ENCODE results near the gene SSBP3.

The SSBP3 gene

DNA sequence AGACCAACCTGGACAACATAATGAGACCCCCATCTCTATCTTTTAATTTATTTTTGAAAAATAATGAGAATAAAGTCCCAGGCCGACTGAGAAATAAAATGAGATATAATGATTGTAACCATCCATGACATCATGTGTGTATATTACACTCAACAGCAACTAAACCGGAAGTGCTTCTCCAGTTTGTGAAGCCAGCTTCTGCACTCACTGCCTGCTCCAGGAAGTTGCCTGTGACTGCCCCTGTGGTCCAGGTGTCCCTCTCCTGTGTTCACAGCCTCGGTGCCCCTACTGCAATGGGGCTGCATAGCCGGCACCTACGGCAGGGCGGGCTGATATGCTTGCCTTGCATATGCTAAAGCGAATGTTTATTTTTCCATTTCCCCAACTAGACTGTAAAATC is 68.3 kb downstream of the SSBP3 start:
- no peak for TF ChIP-seq POLR2AphosphoS5 (IDR thresholded peaks at IDR 0.05; ENCODE audit: borderline replicate concordance, low read depth, low read length)
- TF ChIP-seq EZH2 (IDR thresholded peaks at IDR 0.05) = no peak
- TF ChIP-seq FOXP2 (optimal IDR thresholded peaks at IDR 0.05; ENCODE audit: control extremely low read depth, extremely low read length, insufficient read depth) = no peak
- DNase-seq (ENCODE audit: low read depth, low spot score) = no peak
- Histone ChIP-seq H3K9me3 (ENCODE audit: low read depth, low read length) (no peaks in the 10 kb centered on the region), H3K9ac (ENCODE audit: insufficient read length) (no peak overlapping the region), H3K27ac (no peak overlapping the region), H3K36me3 (ENCODE audit: insufficient read depth, low read length) (no peaks in the 10 kb centered on the region), H3K4me3 (no peak overlapping the region)

DNA sequence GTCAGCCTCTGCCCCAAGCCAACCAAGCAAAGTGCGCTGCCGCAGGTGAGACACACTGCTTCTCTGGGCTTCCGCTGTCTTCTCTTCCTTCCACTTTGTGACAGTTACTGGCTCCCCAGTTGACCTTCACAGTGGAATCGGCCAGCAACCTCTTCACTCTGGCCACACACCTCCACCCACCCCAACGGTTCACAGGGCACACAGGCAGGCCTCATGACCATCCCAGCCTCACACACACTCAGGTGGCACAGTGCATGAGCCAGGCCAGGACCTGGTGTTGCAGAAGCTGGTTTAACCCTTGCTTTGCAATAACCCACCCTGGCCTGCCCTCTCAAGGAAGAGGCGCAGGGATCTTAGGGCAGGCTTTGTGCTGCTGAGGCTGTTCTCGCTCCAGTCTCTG is 69.2 kb downstream of the SSBP3 start:
- no peak overlapping the region for H3K4me3 ChIP-seq
- TF ChIP-seq FOXP2 (optimal IDR thresholded peaks at IDR 0.05; ENCODE audit: control extremely low read depth, extremely low read length, insufficient read depth) (no peak), POLR2AphosphoS5 (IDR thresholded peaks at IDR 0.05; ENCODE audit: borderline replicate concordance, low read depth, low read length) (no peak), EZH2 (IDR thresholded peaks at IDR 0.05) (no peak)
- no peaks in the 10 kb centered on the region for H3K9me3 ChIP-seq (ENCODE audit: low read depth, low read length)
- H3K27ac ChIP-seq = no peak overlapping the region
- H3K36me3 ChIP-seq (ENCODE audit: insufficient read depth, low read length) = no peaks in the 10 kb centered on the region
- no peak for DNase-seq (ENCODE audit: low read depth, low spot score)
- no peak overlapping the region for H3K9ac ChIP-seq (ENCODE audit: insufficient read length)

GRCh38 chr1:54336116-54336515 is 70.1 kb downstream of the SSBP3 start:
- Histone ChIP-seq H3K36me3 (ENCODE audit: insufficient read depth, low read length) (no peaks in the 10 kb centered on the region), H3K9me3 (ENCODE audit: low read depth, low read length) (no peaks in the 10 kb centered on the region), H3K9ac (ENCODE audit: insufficient read length) (no peak overlapping the region), H3K4me3 (no peak overlapping the region), H3K27ac (no peak overlapping the region)
- TF ChIP-seq EZH2 (IDR thresholded peaks at IDR 0.05) = no peak
- TF ChIP-seq POLR2AphosphoS5 (IDR thresholded peaks at IDR 0.05; ENCODE audit: borderline replicate concordance, low read depth, low read length) = no peak
- TF ChIP-seq FOXP2 (optimal IDR thresholded peaks at IDR 0.05; ENCODE audit: control extremely low read depth, extremely low read length, insufficient read depth) = no peak
- no peak for DNase-seq (ENCODE audit: low read depth, low spot score)

DNA sequence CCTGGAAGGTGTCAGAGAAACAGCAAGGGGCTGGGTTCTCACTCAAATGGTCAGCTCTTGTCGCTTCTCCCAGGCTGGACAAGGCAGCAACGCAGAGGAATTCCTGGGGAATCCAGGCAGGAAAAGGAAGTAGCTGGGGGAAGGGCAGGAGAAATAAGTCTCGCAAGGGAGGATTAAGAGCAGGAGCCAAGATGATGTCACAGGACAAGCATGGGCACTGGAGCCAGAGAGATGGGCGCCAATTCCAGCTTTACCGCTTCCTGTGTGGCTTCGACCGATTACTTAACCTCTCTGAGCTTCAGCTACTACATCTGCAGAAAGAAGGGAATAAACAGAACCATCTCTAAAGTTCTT is 70.5 kb downstream of the SSBP3 start:
- no peak overlapping the region for H3K4me3 ChIP-seq
- H3K27ac ChIP-seq = peak overlapping the region; percentile 16; the same call in 1 of the 2 replicates

GRCh38 chr1:54335011-54335754 is 71.0 kb downstream of the SSBP3 start:
- TF ChIP-seq FOXP2 (optimal IDR thresholded peaks at IDR 0.05; ENCODE audit: control extremely low read depth, extremely low read length, insufficient read depth) = no peak
- no peak for TF ChIP-seq POLR2AphosphoS5 (IDR thresholded peaks at IDR 0.05; ENCODE audit: borderline replicate concordance, low read depth, low read length)
- TF ChIP-seq EZH2 (IDR thresholded peaks at IDR 0.05) = no peak
- DNase-seq (ENCODE audit: low read depth, low spot score) = no peak
- Histone ChIP-seq H3K4me3 (no peak overlapping the region), H3K36me3 (ENCODE audit: insufficient read depth, low read length) (no peaks in the 10 kb centered on the region), H3K27ac (peak overlapping the region; percentile 16; the same call in 1 of the 2 replicates), H3K9me3 (ENCODE audit: low read depth, low read length) (no peaks in the 10 kb centered on the region), H3K9ac (ENCODE audit: insufficient read length) (peak overlapping the region; percentile 19)

More for the DNA sequence above, 70.5 kb downstream of the SSBP3 start:
- Histone ChIP-seq H3K36me3 (ENCODE audit: insufficient read depth, low read length) (no peaks in the 10 kb centered on the region), H3K9ac (ENCODE audit: insufficient read length) (peak overlapping the region; percentile 19), H3K9me3 (ENCODE audit: low read depth, low read length) (no peaks in the 10 kb centered on the region)
- no peak for DNase-seq (ENCODE audit: low read depth, low spot score)
- TF ChIP-seq EZH2 (IDR thresholded peaks at IDR 0.05) (no peak), FOXP2 (optimal IDR thresholded peaks at IDR 0.05; ENCODE audit: control extremely low read depth, extremely low read length, insufficient read depth) (no peak), POLR2AphosphoS5 (IDR thresholded peaks at IDR 0.05; ENCODE audit: borderline replicate concordance, low read depth, low read length) (no peak)

GRCh38 chr1:54332781-54333585 is 73.2 kb downstream of the SSBP3 start:
- no peak overlapping the region for H3K27ac ChIP-seq
- DNase-seq (ENCODE audit: low read depth, low spot score) = no peak
- TF ChIP-seq POLR2AphosphoS5 (IDR thresholded peaks at IDR 0.05; ENCODE audit: borderline replicate concordance, low read depth, low read length) (no peak), EZH2 (IDR thresholded peaks at IDR 0.05) (no peak), FOXP2 (optimal IDR thresholded peaks at IDR 0.05; ENCODE audit: control extremely low read depth, extremely low read length, insufficient read depth) (no peak)
- no peak overlapping the region for H3K9ac ChIP-seq (ENCODE audit: insufficient read length)
- no peak overlapping the region for H3K4me3 ChIP-seq
- H3K36me3 ChIP-seq (ENCODE audit: insufficient read depth, low read length) = no peaks in the 10 kb centered on the region
- no peaks in the 10 kb centered on the region for H3K9me3 ChIP-seq (ENCODE audit: low read depth, low read length)

DNA sequence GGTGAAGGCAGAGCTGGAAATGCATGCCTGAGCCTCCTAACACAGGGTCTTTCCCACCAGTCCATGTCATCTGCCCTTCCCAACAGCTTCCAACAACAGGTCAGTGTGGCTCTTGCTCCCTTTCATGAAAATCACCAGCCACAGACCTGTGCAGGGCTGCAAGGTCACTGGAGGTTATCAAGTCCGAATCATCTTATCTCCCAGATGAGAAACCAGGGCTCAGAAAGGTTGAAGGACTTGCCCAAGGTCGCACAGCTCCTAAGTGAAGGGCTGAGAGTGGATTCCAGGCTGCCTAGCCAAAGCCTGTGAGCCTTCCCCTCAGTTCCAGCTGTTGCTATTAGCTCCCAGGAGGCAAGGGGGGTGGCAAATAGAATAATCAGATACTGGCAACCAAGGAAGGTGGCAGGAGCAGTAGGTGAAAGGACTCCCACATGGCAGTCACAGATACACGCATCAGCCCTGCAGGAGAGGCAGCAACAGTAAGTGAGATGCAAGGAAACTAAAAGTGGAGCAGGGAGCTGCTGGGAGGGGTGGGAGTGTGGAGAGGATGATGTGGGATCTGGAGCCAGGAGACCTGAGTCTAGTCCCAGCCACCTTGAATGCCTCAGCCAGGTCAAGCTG is 74.2 kb downstream of the SSBP3 start:
- H3K27ac ChIP-seq = no peak overlapping the region
- TF ChIP-seq POLR2AphosphoS5 (IDR thresholded peaks at IDR 0.05; ENCODE audit: borderline replicate concordance, low read depth, low read length) = no peak
- no peak for TF ChIP-seq FOXP2 (optimal IDR thresholded peaks at IDR 0.05; ENCODE audit: control extremely low read depth, extremely low read length, insufficient read depth)
- no peak for TF ChIP-seq EZH2 (IDR thresholded peaks at IDR 0.05)
- H3K36me3 ChIP-seq (ENCODE audit: insufficient read depth, low read length) = no peaks in the 10 kb centered on the region
- DNase-seq (ENCODE audit: low read depth, low spot score) = no peak
- H3K4me3 ChIP-seq = no peak overlapping the region
- H3K9me3 ChIP-seq (ENCODE audit: low read depth, low read length) = no peaks in the 10 kb centered on the region
- H3K9ac ChIP-seq (ENCODE audit: insufficient read length) = no peak overlapping the region

- no peak for TF ChIP-seq POLR2AphosphoS5 (IDR thresholded peaks at IDR 0.05; ENCODE audit: borderline replicate concordance, low read depth, low read length)
- DNase-seq (ENCODE audit: low read depth, low spot score) = no peak
- Histone ChIP-seq H3K27ac (no peak overlapping the region), H3K9me3 (ENCODE audit: low read depth, low read length) (no peaks in the 10 kb centered on the region), H3K36me3 (ENCODE audit: insufficient read depth, low read length) (no peaks in the 10 kb centered on the region), H3K9ac (ENCODE audit: insufficient read length) (no peak overlapping the region), H3K4me3 (no peak overlapping the region)
These were observed 75.0 kb downstream of the SSBP3 start for GRCh38 chr1:54331091-54331772.
